ENCODE results near the gene HOXB9.

HOXB9 gene

GRCh38 chr17:48621410-48622392 lies 4.5 kb downstream of the HOXB9 start:
- Mint-ChIP-seq H3K4me3 (no peak overlapping the region), H3K27ac (no peak overlapping the region), H3K36me3 (no peaks in the 10 kb centered on the region), H3K27me3 (peaks cover 49% of the 10 kb centered on the region), H3K9me3 (ENCODE audit: low read depth) (no peaks in the 10 kb centered on the region), H3K4me1 (ENCODE audit: low read depth) (peaks cover 24% of the 10 kb centered on the region)

GRCh38 chr17:48620461-48621139 lies 5.6 kb downstream of the HOXB9 start:
- Mint-ChIP-seq H3K4me3 (no peak overlapping the region), H3K36me3 (no peaks in the 10 kb centered on the region), H3K27me3 (peaks cover 56% of the 10 kb centered on the region), H3K27ac (no peak overlapping the region), H3K4me1 (ENCODE audit: low read depth) (peaks cover 24% of the 10 kb centered on the region), H3K9me3 (ENCODE audit: low read depth) (no peaks in the 10 kb centered on the region)

GRCh38 chr17:48619826-48620449 lies 6.2 kb downstream of the HOXB9 start:
- H3K27me3 Mint-ChIP-seq: peaks cover 62% of the 10 kb centered on the region
- no peak overlapping the region for H3K27ac Mint-ChIP-seq
- H3K9me3 Mint-ChIP-seq (ENCODE audit: low read depth): no peaks in the 10 kb centered on the region
- H3K36me3 Mint-ChIP-seq: no peaks in the 10 kb centered on the region
- H3K4me1 Mint-ChIP-seq (ENCODE audit: low read depth): peaks cover 27% of the 10 kb centered on the region
- H3K4me3 Mint-ChIP-seq: peak overlapping the region; percentile 43

- Mint-ChIP-seq H3K4me3 (peak overlapping the region; percentile 68), H3K27ac (no peak overlapping the region), H3K9me3 (ENCODE audit: low read depth) (no peaks in the 10 kb centered on the region)
These were observed 7.8 kb downstream of the HOXB9 start for GRCh38 chr17:48618256-48618896.

GRCh38 chr17:48617471-48618255 lies 8.5 kb downstream of the HOXB9 start:
- H3K4me3 Mint-ChIP-seq: no peak overlapping the region
- no peaks in the 10 kb centered on the region for H3K9me3 Mint-ChIP-seq (ENCODE audit: low read depth)
- H3K27ac Mint-ChIP-seq: peak overlapping the region; percentile 66
- H3K27me3 Mint-ChIP-seq: peaks cover 55% of the 10 kb centered on the region
- no peaks in the 10 kb centered on the region for H3K36me3 Mint-ChIP-seq
- peaks cover 40% of the 10 kb centered on the region for H3K4me1 Mint-ChIP-seq (ENCODE audit: low read depth)

More at GRCh38 chr17:48618256-48618896, 7.8 kb downstream of the HOXB9 start:
- Mint-ChIP-seq H3K36me3 (no peaks in the 10 kb centered on the region), H3K4me1 (ENCODE audit: low read depth) (peaks cover 36% of the 10 kb centered on the region), H3K27me3 (peaks cover 59% of the 10 kb centered on the region)

- Mint-ChIP-seq H3K27me3 (peaks cover 51% of the 10 kb centered on the region), H3K36me3 (no peaks in the 10 kb centered on the region), H3K4me1 (ENCODE audit: low read depth) (peaks cover 45% of the 10 kb centered on the region), H3K27ac (peak overlapping the region; percentile 66), H3K9me3 (ENCODE audit: low read depth) (no peaks in the 10 kb centered on the region), H3K4me3 (no peak overlapping the region)
These were observed 9.3 kb downstream of the HOXB9 start for GRCh38 chr17:48616717-48617470.

- H3K4me1 Mint-ChIP-seq (ENCODE audit: low read depth): peaks cover 51% of the 10 kb centered on the region
- no peak overlapping the region for H3K4me3 Mint-ChIP-seq
- H3K36me3 Mint-ChIP-seq: no peaks in the 10 kb centered on the region
- H3K27me3 Mint-ChIP-seq: peaks cover 49% of the 10 kb centered on the region
- no peak overlapping the region for H3K27ac Mint-ChIP-seq
- no peaks in the 10 kb centered on the region for H3K9me3 Mint-ChIP-seq (ENCODE audit: low read depth)
These were observed 10.0 kb downstream of the HOXB9 start for GRCh38 chr17:48615963-48616716.

- Mint-ChIP-seq H3K4me3 (peak within 1 kb of the TSS; percentile 35), H3K9me3 (ENCODE audit: low read depth) (no peaks in the 10 kb centered on the region), H3K4me1 (ENCODE audit: low read depth) (peaks cover 55% of the 10 kb centered on the region), H3K27ac (no peak within 1 kb of the TSS), H3K36me3 (no peaks in the 10 kb centered on the region), H3K27me3 (peaks cover 49% of the 10 kb centered on the region)
These were observed 10.9 kb downstream of the HOXB9 start, which contains the start of gene HOXB8 for GRCh38 chr17:48615047-48615962. Gene HOXB8 (minus strand): TSS chr17:48615292. CDS start chr17:48614704, 588 bp downstream.

- Mint-ChIP-seq H3K27ac (no peak overlapping the region), H3K27me3 (peaks cover 46% of the 10 kb centered on the region), H3K36me3 (no peaks in the 10 kb centered on the region), H3K9me3 (ENCODE audit: low read depth) (no peaks in the 10 kb centered on the region), H3K4me1 (ENCODE audit: low read depth) (peaks cover 51% of the 10 kb centered on the region), H3K4me3 (peak overlapping the region; percentile 72)
These were observed 12.1 kb downstream of the HOXB9 start for GRCh38 chr17:48613862-48614694.

GRCh38 chr17:48612854-48613691 lies 13.1 kb downstream of the HOXB9 start:
- no peaks in the 10 kb centered on the region for H3K9me3 Mint-ChIP-seq (ENCODE audit: low read depth)
- H3K4me3 Mint-ChIP-seq: peak overlapping the region; percentile 87
- H3K4me1 Mint-ChIP-seq (ENCODE audit: low read depth): peaks cover 42% of the 10 kb centered on the region
- H3K36me3 Mint-ChIP-seq: no peaks in the 10 kb centered on the region
- peaks cover 44% of the 10 kb centered on the region for H3K27me3 Mint-ChIP-seq
- no peak overlapping the region for H3K27ac Mint-ChIP-seq

- Mint-ChIP-seq H3K4me1 (ENCODE audit: low read depth) (peaks cover 42% of the 10 kb centered on the region), H3K27ac (no peak overlapping the region), H3K27me3 (peaks cover 46% of the 10 kb centered on the region)
These were observed 13.7 kb downstream of the HOXB9 start for GRCh38 chr17:48612456-48612853.

More at GRCh38 chr17:48612456-48612853, 13.7 kb downstream of the HOXB9 start:
- Mint-ChIP-seq H3K36me3 (no peaks in the 10 kb centered on the region), H3K4me3 (peak overlapping the region; percentile 81), H3K9me3 (ENCODE audit: low read depth) (no peaks in the 10 kb centered on the region)

Measured in activated naive CD8-positive, alpha-beta T cell (primary cell).